ENCODE measurements around the gene OR1K1. TPM values are rescaled to one million over a fixed set of nuclear protein-coding genes. Genes with fewer than 3 reads are reported as not detected.

Gene OR1K1
- polyA plus RNA-seq, 3 donors: not detected

DNA sequence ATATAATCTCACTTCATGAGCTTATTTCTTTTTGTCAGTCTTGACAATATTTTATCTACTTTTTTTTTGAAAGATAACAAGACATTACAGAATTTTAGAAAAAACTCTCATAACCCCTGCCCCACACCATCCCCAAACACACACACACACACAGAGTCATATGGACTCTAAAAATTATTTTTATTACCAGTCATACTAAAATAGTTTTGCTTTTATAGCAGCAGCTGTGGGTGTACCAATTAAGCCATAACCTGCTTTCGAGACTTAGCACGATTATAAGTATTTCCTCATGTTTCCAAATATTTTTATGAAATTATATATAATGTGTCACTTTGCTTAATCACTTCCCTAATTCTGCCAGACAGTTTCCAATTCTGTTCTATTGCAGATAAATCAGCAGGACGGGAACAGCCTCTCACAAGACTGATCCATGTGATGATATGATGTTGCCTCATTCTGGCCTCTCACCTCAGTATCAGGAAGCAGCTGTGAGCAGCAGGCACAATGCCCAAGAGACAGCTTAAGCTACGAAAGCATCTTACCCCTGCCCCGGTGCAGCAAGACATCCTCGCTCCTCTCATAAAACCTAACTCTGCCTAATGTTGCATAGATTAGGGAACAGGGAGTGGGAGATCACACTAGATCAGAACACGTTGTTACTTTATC lies 21.5 kb downstream of the OR1K1 start:
- H3K4me1 ChIP-seq (ENCODE audit: control insufficient read depth in 1 of 2, insufficient read depth in 2 of 2, low read length in 2 of 2): peaks cover 18 to 21% of the 10 kb centered on the region in 2 donors
- H2AFZ ChIP-seq (ENCODE audit: insufficient read depth, low read depth, low read length, poor library complexity, severe bottlenecking): no peak overlapping the region
- Mint-ChIP-seq H3K27me3 (ENCODE audit: low read depth in 3 of 3) (peaks cover 0 to 2% (median 0%) of the 10 kb centered on the region in 3 donors), H3K4me3 (no peak overlapping the region), H3K36me3 (peaks cover 48 to 68% of the 10 kb centered on the region in 2 donors), H3K27ac (peak overlapping the region; percentile 66 to 88 (median 79)), H3K9me3 (no peaks in the 10 kb centered on the region), H3K4me1 (peaks cover 21% of the 10 kb centered on the region)
- intact Hi-C loops (cut with micrococcal nuclease): loop anchor here in 1 of 2 donors (10.0 kb wide), 1 partner anchor 557 kb away; the partner anchor contains the start of genes MRRF and RBM18
- H3K4me3 ChIP-seq (replicated peaks in 1 of 3; ENCODE audit: low read depth in 2 of 3, low read length in 3 of 3): no peak overlapping the region
- WGBS (ENCODE audit: insufficient coverage): no CpG with 5 or more reads among the region's 7 CpGs
- H4K20me1 ChIP-seq (ENCODE audit: insufficient read depth, low read length): peaks cover 43% of the 10 kb centered on the region
- TF ChIP-seq, protein P1, sequence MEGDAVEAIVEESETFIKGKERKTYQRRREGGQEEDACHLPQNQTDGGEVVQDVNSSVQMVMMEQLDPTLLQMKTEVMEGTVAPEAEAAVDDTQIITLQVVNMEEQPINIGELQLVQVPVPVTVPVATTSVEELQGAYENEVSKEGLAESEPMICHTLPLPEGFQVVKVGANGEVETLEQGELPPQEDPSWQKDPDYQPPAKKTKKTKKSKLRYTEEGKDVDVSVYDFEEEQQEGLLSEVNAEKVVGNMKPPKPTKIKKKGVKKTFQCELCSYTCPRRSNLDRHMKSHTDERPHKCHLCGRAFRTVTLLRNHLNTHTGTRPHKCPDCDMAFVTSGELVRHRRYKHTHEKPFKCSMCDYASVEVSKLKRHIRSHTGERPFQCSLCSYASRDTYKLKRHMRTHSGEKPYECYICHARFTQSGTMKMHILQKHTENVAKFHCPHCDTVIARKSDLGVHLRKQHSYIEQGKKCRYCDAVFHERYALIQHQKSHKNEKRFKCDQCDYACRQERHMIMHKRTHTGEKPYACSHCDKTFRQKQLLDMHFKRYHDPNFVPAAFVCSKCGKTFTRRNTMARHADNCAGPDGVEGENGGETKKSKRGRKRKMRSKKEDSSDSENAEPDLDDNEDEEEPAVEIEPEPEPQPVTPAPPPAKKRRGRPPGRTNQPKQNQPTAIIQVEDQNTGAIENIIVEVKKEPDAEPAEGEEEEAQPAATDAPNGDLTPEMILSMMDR (IDR thresholded peaks at IDR 0.05): no peak
- no peaks in the 10 kb centered on the region for H3K27me3 ChIP-seq (ENCODE audit: control insufficient read depth in 2 of 2, insufficient read depth in 2 of 2, low read length in 2 of 2)
- peak; percentile 56 to 79 (median 69) for DNase-seq
- peak overlapping the region; percentile 17 to 72 for H3K27ac ChIP-seq (ENCODE audit: low read depth in 1 of 2, low read length in 2 of 2)
- no peak overlapping the region for H3K4me2 ChIP-seq (replicated peaks; ENCODE audit: extremely low read depth, low read length, poor library complexity, severe bottlenecking)
- peaks cover 42% of the 10 kb centered on the region for H3K79me2 ChIP-seq (ENCODE audit: insufficient read depth, low read length)
- no peaks in the 10 kb centered on the region for H3K9me3 ChIP-seq (replicated peaks in 1 of 2; ENCODE audit: control insufficient read depth in 1 of 2, insufficient read depth in 1 of 2, low read length in 2 of 2)
- no peak overlapping the region for H3K9ac ChIP-seq (ENCODE audit: insufficient read depth, low read length, poor library complexity, severe bottlenecking)
- peaks cover 58 to 78% of the 10 kb centered on the region in 2 donors for H3K36me3 ChIP-seq (replicated peaks in 1 of 2; ENCODE audit: control insufficient read depth in 1 of 2, insufficient read depth in 2 of 2, low read length in 2 of 2)

DNA sequence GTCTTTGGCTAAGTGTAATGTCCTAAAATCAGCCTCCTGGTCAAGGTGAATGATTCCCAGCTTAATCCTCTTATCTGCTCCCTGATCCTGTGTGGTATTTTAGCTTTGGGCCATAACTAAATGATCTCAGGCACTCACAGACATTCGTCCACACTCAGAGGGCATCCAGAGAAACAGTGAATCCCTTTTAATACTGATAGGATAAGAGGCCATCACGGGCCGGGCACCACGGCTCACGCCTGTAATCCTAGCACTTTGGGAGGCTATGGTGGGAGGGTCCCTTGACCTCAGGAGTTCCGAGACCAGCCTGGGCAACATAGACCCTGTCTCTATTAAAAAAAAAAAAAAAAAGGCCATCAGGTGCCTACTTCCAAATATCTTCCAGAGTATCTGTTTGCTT lies 22.1 kb downstream of the OR1K1 start:
- H3K4me1 Mint-ChIP-seq: peaks cover 23% of the 10 kb centered on the region

More for the DNA sequence above, 22.1 kb downstream of the OR1K1 start:
- peak overlapping the region; percentile 53 to 88 (median 79) for H3K27ac Mint-ChIP-seq
- peaks cover 48% of the 10 kb centered on the region for H3K79me2 ChIP-seq (ENCODE audit: insufficient read depth, low read length)
- H3K4me2 ChIP-seq (replicated peaks; ENCODE audit: extremely low read depth, low read length, poor library complexity, severe bottlenecking): no peak overlapping the region
- no peak for DNase-seq
- peaks cover 44 to 63% of the 10 kb centered on the region in 2 donors for H3K36me3 Mint-ChIP-seq
- intact Hi-C loops (cut with micrococcal nuclease): loop anchor here in 1 of 2 donors (10.0 kb wide), 1 partner anchor 557 kb away; the partner anchor contains the start of genes MRRF and RBM18
- no peak overlapping the region for H3K9ac ChIP-seq (ENCODE audit: insufficient read depth, low read length, poor library complexity, severe bottlenecking)
- H3K9me3 Mint-ChIP-seq: no peaks in the 10 kb centered on the region
- peaks cover 18 to 19% of the 10 kb centered on the region in 2 donors for H3K4me1 ChIP-seq (ENCODE audit: control insufficient read depth in 1 of 2, insufficient read depth in 2 of 2, low read length in 2 of 2)
- H3K4me3 Mint-ChIP-seq: no peak overlapping the region
- no peaks in the 10 kb centered on the region for H3K27me3 ChIP-seq (ENCODE audit: control insufficient read depth in 2 of 2, insufficient read depth in 2 of 2, low read length in 2 of 2)
- TF ChIP-seq, protein P1 (IDR thresholded peaks at IDR 0.05): no peak
- WGBS (ENCODE audit: insufficient coverage): no CpG with 5 or more reads among the region's 6 CpGs
- no peaks in the 10 kb centered on the region for H3K9me3 ChIP-seq (replicated peaks in 1 of 2; ENCODE audit: control insufficient read depth in 1 of 2, insufficient read depth in 1 of 2, low read length in 2 of 2)
- H3K27ac ChIP-seq (ENCODE audit: low read depth in 1 of 2, low read length in 2 of 2): peak overlapping the region in 1 of 2 donors; percentile 72
- no peak overlapping the region for H2AFZ ChIP-seq (ENCODE audit: insufficient read depth, low read depth, low read length, poor library complexity, severe bottlenecking)
- H3K36me3 ChIP-seq (replicated peaks in 1 of 2; ENCODE audit: control insufficient read depth in 1 of 2, insufficient read depth in 2 of 2, low read length in 2 of 2): peaks cover 54 to 80% of the 10 kb centered on the region in 2 donors
- H3K4me3 ChIP-seq (replicated peaks in 1 of 3; ENCODE audit: low read depth in 2 of 3, low read length in 3 of 3): no peak overlapping the region
- H3K27me3 Mint-ChIP-seq (ENCODE audit: low read depth in 3 of 3): peaks cover 0 to 2% (median 0%) of the 10 kb centered on the region in 3 donors
- peaks cover 43% of the 10 kb centered on the region for H4K20me1 ChIP-seq (ENCODE audit: insufficient read depth, low read length)

Data from CD14-positive monocyte (primary cell).